ENCODE data around the gene SRP14. TPM values are rescaled to one million over a fixed set of nuclear protein-coding genes. Genes with fewer than 3 reads are reported as not detected.
A peak's percentile ranks its signal among the peaks of the same experiment; 100 is the strongest.

The SRP14 gene
- polyA plus RNA-seq, 4 donors = 261 to 329 (median 300) TPM

GRCh38 chr15:40011303-40011702 is 27.7 kb downstream of the SRP14 start:
- Histone ChIP-seq H3K9me3 (ENCODE audit: control insufficient read depth in 2 of 2, insufficient read depth in 1 of 2, low read depth in 1 of 2, low read length in 1 of 2) (peaks cover 0 to 21% of the 10 kb centered on the region in 2 donors), H3K4me1 (ENCODE audit: control insufficient read depth in 3 of 3, insufficient read depth in 2 of 3, low read depth in 1 of 3, low read length in 2 of 3) (no peaks in the 10 kb centered on the region), H3K4me3 (ENCODE audit: low read depth in 1 of 3, low read length in 3 of 3) (no peak overlapping the region), H3K27ac (ENCODE audit: low read depth in 1 of 3, low read length in 2 of 3) (no peak overlapping the region), H3K27me3 (ENCODE audit: control insufficient read depth in 3 of 3, insufficient read depth in 3 of 3, low read length in 3 of 3) (no peaks in the 10 kb centered on the region), H3K36me3 (ENCODE audit: control insufficient read depth in 3 of 3, insufficient read depth in 2 of 3, low read depth in 1 of 3, low read length in 3 of 3) (peaks cover 7 to 26% (median 14%) of the 10 kb centered on the region in 3 donors)
- DNase-seq = no peak
- no peak for FAIRE-seq
- WGBS, 3 donors = 93 to 98% (median 97%) methylated on average over 4 of the region's 4 CpGs

GRCh38 chr15:40010686-40011085 is 28.3 kb downstream of the SRP14 start:
- peaks cover 7 to 22% (median 14%) of the 10 kb centered on the region in 3 donors for H3K36me3 ChIP-seq (ENCODE audit: control insufficient read depth in 3 of 3, insufficient read depth in 2 of 3, low read depth in 1 of 3, low read length in 3 of 3)
- no peak for FAIRE-seq
- H3K27me3 ChIP-seq (ENCODE audit: control insufficient read depth in 3 of 3, insufficient read depth in 3 of 3, low read length in 3 of 3) = no peaks in the 10 kb centered on the region
- H3K27ac ChIP-seq (ENCODE audit: low read depth in 1 of 3, low read length in 2 of 3) = no peak overlapping the region
- 90 to 92% (median 91%) methylated on average over 4 of the region's 4 CpGs for WGBS, 3 donors
- no peak for DNase-seq
- H3K4me1 ChIP-seq (ENCODE audit: control insufficient read depth in 3 of 3, insufficient read depth in 2 of 3, low read depth in 1 of 3, low read length in 2 of 3) = no peaks in the 10 kb centered on the region
- peaks cover 0 to 21% of the 10 kb centered on the region in 2 donors for H3K9me3 ChIP-seq (ENCODE audit: control insufficient read depth in 2 of 2, insufficient read depth in 1 of 2, low read depth in 1 of 2, low read length in 1 of 2)
- H3K4me3 ChIP-seq (ENCODE audit: low read depth in 1 of 3, low read length in 3 of 3) = no peak overlapping the region

GRCh38 chr15:40008061-40008765 is 30.8 kb downstream of the SRP14 start:
- H3K9me3 ChIP-seq (ENCODE audit: control insufficient read depth in 2 of 2, insufficient read depth in 1 of 2, low read depth in 1 of 2, low read length in 1 of 2) = peaks cover 0 to 2% of the 10 kb centered on the region in 2 donors
- FAIRE-seq (no peak), DNase-seq (no peak)
- H3K36me3 ChIP-seq (ENCODE audit: control insufficient read depth in 3 of 3, insufficient read depth in 2 of 3, low read depth in 1 of 3, low read length in 3 of 3) = peaks cover 5 to 25% (median 13%) of the 10 kb centered on the region in 3 donors
- no peak overlapping the region for H3K27ac ChIP-seq (ENCODE audit: low read depth in 1 of 3, low read length in 2 of 3)
- no peaks in the 10 kb centered on the region for H3K4me1 ChIP-seq (ENCODE audit: control insufficient read depth in 3 of 3, insufficient read depth in 2 of 3, low read depth in 1 of 3, low read length in 2 of 3)
- no peaks in the 10 kb centered on the region for H3K27me3 ChIP-seq (ENCODE audit: control insufficient read depth in 3 of 3, insufficient read depth in 3 of 3, low read length in 3 of 3)
- WGBS, 3 donors = 89 to 92% (median 91%) methylated on average over 3 of the region's 3 CpGs
- H3K4me3 ChIP-seq (ENCODE audit: low read depth in 1 of 3, low read length in 3 of 3) = no peak overlapping the region

- Histone ChIP-seq H3K36me3 (ENCODE audit: control insufficient read depth in 3 of 3, insufficient read depth in 2 of 3, low read depth in 1 of 3, low read length in 3 of 3) (peaks cover 4 to 27% (median 12%) of the 10 kb centered on the region in 3 donors), H3K4me3 (ENCODE audit: low read depth in 1 of 3, low read length in 3 of 3) (no peak overlapping the region), H3K27me3 (ENCODE audit: control insufficient read depth in 3 of 3, insufficient read depth in 3 of 3, low read length in 3 of 3) (no peaks in the 10 kb centered on the region), H3K4me1 (ENCODE audit: control insufficient read depth in 3 of 3, insufficient read depth in 2 of 3, low read depth in 1 of 3, low read length in 2 of 3) (no peaks in the 10 kb centered on the region), H3K27ac (ENCODE audit: low read depth in 1 of 3, low read length in 2 of 3) (no peak overlapping the region), H3K9me3 (ENCODE audit: control insufficient read depth in 2 of 2, insufficient read depth in 1 of 2, low read depth in 1 of 2, low read length in 1 of 2) (no peaks in the 10 kb centered on the region)
- 91 to 95% (median 94%) methylated on average over 2 of the region's 2 CpGs for WGBS, 3 donors
- FAIRE-seq = no peak
- DNase-seq = no peak
These were observed 32.3 kb downstream of the SRP14 start for GRCh38 chr15:40006646-40007045.

GRCh38 chr15:40006003-40006402 is 33.0 kb downstream of the SRP14 start:
- H3K9me3 ChIP-seq (ENCODE audit: control insufficient read depth in 2 of 2, insufficient read depth in 1 of 2, low read depth in 1 of 2, low read length in 1 of 2) = no peaks in the 10 kb centered on the region
- H3K4me3 ChIP-seq (ENCODE audit: low read depth in 1 of 3, low read length in 3 of 3) = no peak overlapping the region
- DNase-seq = no peak
- H3K4me1 ChIP-seq (ENCODE audit: control insufficient read depth in 3 of 3, insufficient read depth in 2 of 3, low read depth in 1 of 3, low read length in 2 of 3) = no peaks in the 10 kb centered on the region
- peaks cover 4 to 31% (median 7%) of the 10 kb centered on the region in 3 donors for H3K36me3 ChIP-seq (ENCODE audit: control insufficient read depth in 3 of 3, insufficient read depth in 2 of 3, low read depth in 1 of 3, low read length in 3 of 3)
- no peaks in the 10 kb centered on the region for H3K27me3 ChIP-seq (ENCODE audit: control insufficient read depth in 3 of 3, insufficient read depth in 3 of 3, low read length in 3 of 3)
- FAIRE-seq = no peak
- 86 to 90% (median 89%) methylated on average over 3 of the region's 3 CpGs for WGBS, 3 donors
- H3K27ac ChIP-seq (ENCODE audit: low read depth in 1 of 3, low read length in 2 of 3) = no peak overlapping the region

- Histone ChIP-seq H3K4me1 (ENCODE audit: control insufficient read depth in 3 of 3, insufficient read depth in 2 of 3, low read depth in 1 of 3, low read length in 2 of 3) (no peaks in the 10 kb centered on the region), H3K36me3 (ENCODE audit: control insufficient read depth in 3 of 3, insufficient read depth in 2 of 3, low read depth in 1 of 3, low read length in 3 of 3) (peaks cover 2 to 26% (median 3%) of the 10 kb centered on the region in 3 donors), H3K27me3 (ENCODE audit: control insufficient read depth in 3 of 3, insufficient read depth in 3 of 3, low read length in 3 of 3) (no peaks in the 10 kb centered on the region), H3K27ac (ENCODE audit: low read depth in 1 of 3, low read length in 2 of 3) (no peak overlapping the region), H3K9me3 (ENCODE audit: control insufficient read depth in 2 of 2, insufficient read depth in 1 of 2, low read depth in 1 of 2, low read length in 1 of 2) (no peaks in the 10 kb centered on the region), H3K4me3 (ENCODE audit: low read depth in 1 of 3, low read length in 3 of 3) (no peak overlapping the region)
- WGBS, 3 donors = 80% methylated on average over 7 of the region's 7 CpGs
- DNase-seq = peak in 1 of 2 donors; percentile 7
- no peak for FAIRE-seq
These were observed 35.7 kb downstream of the SRP14 start for GRCh38 chr15:40003116-40003916.

GRCh38 chr15:40002295-40002694 is 36.7 kb downstream of the SRP14 start:
- H3K4me3 ChIP-seq (ENCODE audit: low read depth in 1 of 3, low read length in 3 of 3) = no peak overlapping the region
- FAIRE-seq = no peak
- peaks cover 2 to 26% (median 3%) of the 10 kb centered on the region in 3 donors for H3K36me3 ChIP-seq (ENCODE audit: control insufficient read depth in 3 of 3, insufficient read depth in 2 of 3, low read depth in 1 of 3, low read length in 3 of 3)

GRCh38 chr15:39999538-40000200 is 39.3 kb downstream of the SRP14 start:
- H3K27ac ChIP-seq (ENCODE audit: low read depth in 1 of 3, low read length in 2 of 3) = no peak overlapping the region
- no peaks in the 10 kb centered on the region for H3K4me1 ChIP-seq (ENCODE audit: control insufficient read depth in 3 of 3, insufficient read depth in 2 of 3, low read depth in 1 of 3, low read length in 2 of 3)
- FAIRE-seq (no peak), DNase-seq (no peak)
- H3K36me3 ChIP-seq (ENCODE audit: control insufficient read depth in 3 of 3, insufficient read depth in 2 of 3, low read depth in 1 of 3, low read length in 3 of 3) = peaks cover 0 to 26% (median 0%) of the 10 kb centered on the region in 3 donors
- no peak overlapping the region for H3K4me3 ChIP-seq (ENCODE audit: low read depth in 1 of 3, low read length in 3 of 3)
- H3K9me3 ChIP-seq (ENCODE audit: control insufficient read depth in 2 of 2, insufficient read depth in 1 of 2, low read depth in 1 of 2, low read length in 1 of 2) = no peaks in the 10 kb centered on the region
- no peaks in the 10 kb centered on the region for H3K27me3 ChIP-seq (ENCODE audit: control insufficient read depth in 3 of 3, insufficient read depth in 3 of 3, low read length in 3 of 3)

More at GRCh38 chr15:40002295-40002694, 36.7 kb downstream of the SRP14 start:
- DNase-seq = peak; percentile 30 to 71
- 65 to 80% (median 72%) methylated on average over 2 of the region's 2 CpGs for WGBS, 3 donors
- H3K9me3 ChIP-seq (ENCODE audit: control insufficient read depth in 2 of 2, insufficient read depth in 1 of 2, low read depth in 1 of 2, low read length in 1 of 2) = no peaks in the 10 kb centered on the region
- no peak overlapping the region for H3K27ac ChIP-seq (ENCODE audit: low read depth in 1 of 3, low read length in 2 of 3)
- no peaks in the 10 kb centered on the region for H3K27me3 ChIP-seq (ENCODE audit: control insufficient read depth in 3 of 3, insufficient read depth in 3 of 3, low read length in 3 of 3)
- H3K4me1 ChIP-seq (ENCODE audit: control insufficient read depth in 3 of 3, insufficient read depth in 2 of 3, low read depth in 1 of 3, low read length in 2 of 3) = no peaks in the 10 kb centered on the region

Data from small intestine (tissue), 7 donors.